KMS-11 (cell line): ENCODE results near the gene MEGF11.

ENCODE experiments used
- H2AFZ ChIP-seq: fragments of 200-600 bp; sonication (generic); 2 replicates; pipeline ENCODE4 v1.6.1; 2016; ENCODE audit warnings: antibody characterized with exemption, mixed run types, low read depth
- H3K27ac ChIP-seq: fragments of 200-600 bp; sonication (generic); 2 replicates; pipeline ENCODE4 v1.6.1; 2016; ENCODE audit warnings: mild to moderate bottlenecking, mixed run types
- H3K27me3 ChIP-seq: fragments of 200-600 bp; sonication (generic); 2 replicates; pipeline ENCODE4 v1.6.1; 2017; ENCODE audit warnings: mild to moderate bottlenecking, low read depth, mixed run types, moderate library complexity; ENCODE audit not compliant: insufficient read depth
- H3K36me3 ChIP-seq: fragments of 200-600 bp; sonication (generic); 2 replicates; pipeline ENCODE4 v1.6.1; 2017; ENCODE audit warnings: mild to moderate bottlenecking, mixed run types; ENCODE audit not compliant: insufficient read depth
- H3K4me1 ChIP-seq: fragments of 200-600 bp; sonication (generic); 2 replicates; pipeline ENCODE4 v1.6.1; 2016; ENCODE audit warnings: mild to moderate bottlenecking, low read depth, mixed run types; ENCODE audit not compliant: poor library complexity, severe bottlenecking
- H3K4me2 ChIP-seq: fragments of 200-600 bp; sonication (generic); 2 replicates; pipeline ENCODE4 v1.7.0; 2016; ENCODE audit warnings: mild to moderate bottlenecking, mixed run types
- H3K4me3 ChIP-seq: fragments of 200-600 bp; sonication (generic); IDR thresholded peaks from 2 replicates; pipeline ENCODE4 v1.6.1; 2017; ENCODE audit warnings: low read depth, low read length, mixed read lengths; ENCODE audit not compliant: insufficient read depth
- H3K79me2 ChIP-seq: fragments of 200-600 bp; sonication (generic); 2 replicates; pipeline ENCODE4 v1.6.1; 2016; ENCODE audit warnings: low read depth, mixed run types; ENCODE audit not compliant: insufficient read depth
- H3K9ac ChIP-seq: fragments of 200-600 bp; sonication (generic); 2 replicates; pipeline ENCODE4 v1.6.1; 2016; ENCODE audit warnings: mild to moderate bottlenecking, mixed run types
- H4K20me1 ChIP-seq: fragments of 200-600 bp; sonication (generic); 2 replicates; pipeline ENCODE4 v1.6.1; 2016; ENCODE audit warnings: mild to moderate bottlenecking, mixed run types; ENCODE audit not compliant: insufficient read depth
- CTCF ChIP-seq: fragments of 200-600 bp; sonication (generic); conservative IDR thresholded peaks from 2 replicates; pipeline ENCODE4 v1.6.1; 2017; ENCODE audit warnings: low read depth, mild to moderate bottlenecking, antibody characterized with exemption, low read length, moderate library complexity, mixed read lengths

MEGF11 gene

GRCh38 chr15:66153549-66154415 lies 99.8 kb downstream of the MEGF11 start:
- Histone ChIP-seq H3K79me2 (no peaks in the 10 kb centered on the region), H3K9ac (no peak overlapping the region), H3K36me3 (no peaks in the 10 kb centered on the region), H3K4me1 (no peaks in the 10 kb centered on the region), H3K27ac (no peak overlapping the region), H3K4me2 (no peak overlapping the region), H4K20me1 (no peaks in the 10 kb centered on the region), H2AFZ (no peak overlapping the region), H3K27me3 (no peaks in the 10 kb centered on the region; the same call in 1 of the 2 replicates), H3K4me3 (no peak overlapping the region)
- TF ChIP-seq CTCF: no peak

GRCh38 chr15:66152650-66153049 lies 100.9 kb downstream of the MEGF11 start:
- no peaks in the 10 kb centered on the region for H3K79me2 ChIP-seq
- H3K4me3 ChIP-seq: no peak overlapping the region
- no peak overlapping the region for H3K9ac ChIP-seq
- no peaks in the 10 kb centered on the region; the same call in 1 of the 2 replicates for H3K27me3 ChIP-seq
- no peaks in the 10 kb centered on the region for H4K20me1 ChIP-seq
- no peaks in the 10 kb centered on the region for H3K4me1 ChIP-seq
- no peak overlapping the region for H3K4me2 ChIP-seq
- H3K27ac ChIP-seq: no peak overlapping the region
- H2AFZ ChIP-seq: no peak overlapping the region
- TF ChIP-seq CTCF: no peak
- no peaks in the 10 kb centered on the region for H3K36me3 ChIP-seq

GRCh38 chr15:66151809-66152208 lies 101.7 kb downstream of the MEGF11 start:
- H3K9ac ChIP-seq: no peak overlapping the region
- H2AFZ ChIP-seq: no peak overlapping the region
- TF ChIP-seq CTCF: no peak
- no peak overlapping the region for H3K27ac ChIP-seq
- no peaks in the 10 kb centered on the region for H3K79me2 ChIP-seq
- H3K4me1 ChIP-seq: no peaks in the 10 kb centered on the region
- H3K4me2 ChIP-seq: no peak overlapping the region
- H3K36me3 ChIP-seq: no peaks in the 10 kb centered on the region
- no peak overlapping the region for H3K4me3 ChIP-seq
- no peaks in the 10 kb centered on the region for H4K20me1 ChIP-seq
- H3K27me3 ChIP-seq: no peaks in the 10 kb centered on the region; the same call in 1 of the 2 replicates

GRCh38 chr15:66149871-66150270 lies 103.7 kb downstream of the MEGF11 start:
- no peaks in the 10 kb centered on the region; the same call in 1 of the 2 replicates for H3K27me3 ChIP-seq
- no peaks in the 10 kb centered on the region for H3K4me1 ChIP-seq
- H3K79me2 ChIP-seq: no peaks in the 10 kb centered on the region
- H3K4me3 ChIP-seq: no peak overlapping the region
- H3K36me3 ChIP-seq: no peaks in the 10 kb centered on the region
- H2AFZ ChIP-seq: no peak overlapping the region
- H3K27ac ChIP-seq: no peak overlapping the region
- H3K9ac ChIP-seq: no peak overlapping the region
- H4K20me1 ChIP-seq: no peaks in the 10 kb centered on the region
- no peak for TF ChIP-seq CTCF
- H3K4me2 ChIP-seq: no peak overlapping the region
